Right lobe of liver (tissue), 4 donors: ENCODE data around the gene OPA1.

Experiments used
- CTCF ChIP-seq, 4 donors: fragments of 200-600 bp in 3 of 4; fragments of 450-650 bp in 1 of 4; IDR thresholded peaks; one replicate each; pipeline versions ENCODE4 v1.5.1 to v1.8.0; 2016 to 2022; ENCODE audit warnings: antibody characterized with exemption in 4 of 4, mild to moderate bottlenecking in 2 of 4
- POLR2A ChIP-seq: fragments of 450-650 bp; IDR thresholded peaks from one replicate; pipeline ENCODE4 v1.6.1; 2017; ENCODE audit warnings: antibody characterized with exemption, mild to moderate bottlenecking
- donor health status: DM: no; HTN: no; CAD: no.
- donor health status: DM: no; HTN: no; CAD: no.
- donor health status: DM: no; HTN: yes; CAD: no.

GRCh38 chr3:193673845-193674244, 80.8 kb downstream of the OPA1 start:
- TF ChIP-seq CTCF (IDR thresholded peaks at IDR 0.05) (no peak), POLR2A (no peak)
